Activated CD4-positive, alpha-beta T cell treated with anti-CD3 and anti-CD28 coated beads, Interleukin-2, amount 10 ng/mL, durations not matched to agents 7 days and 5 days (primary cell): ENCODE measurements around the gene ZCCHC14. TPM values are rescaled to one million over a fixed set of nuclear protein-coding genes. Genes with fewer than 3 reads are reported as not detected.
"Not testable (repeated sequence)": the region's sequence is repeated elsewhere in the genome, so short reads cannot be mapped to it uniquely, and the experiment has no call there.

Source experiments
- CTCF ChIA-PET: fragments of 350-600 bp; sonication (Branson Sonifier 250); formaldehyde crosslinking; loops from one replicate; lab custom pipeline; 2021; ENCODE audit warnings: antibody characterized with exemption; lab: Charles Lee
- POLR2A ChIA-PET: fragments of 350-600 bp; sonication (Branson Sonifier 250); formaldehyde crosslinking; loops from one replicate; lab custom pipeline; 2021; ENCODE audit warnings: antibody characterized with exemption; lab: Charles Lee
- DNase-seq: peaks from one replicate; pipeline ENCODE4 v3.0.0-alpha.2; 2020
- H3K27ac Mint-ChIP-seq: one replicate; pipeline ENCODE4 v1.8.0; 2021; ENCODE audit warnings: mild to moderate bottlenecking, moderate library complexity, mixed read lengths
- H3K27me3 Mint-ChIP-seq: one replicate; pipeline ENCODE4 v1.8.0; 2021; ENCODE audit warnings: mixed read lengths
- H3K36me3 Mint-ChIP-seq: one replicate; pipeline ENCODE4 v1.8.0; 2021; ENCODE audit warnings: low read depth, mixed read lengths
- H3K4me1 Mint-ChIP-seq: one replicate; pipeline ENCODE4 v1.8.0; 2021; ENCODE audit warnings: mixed read lengths
- H3K4me3 Mint-ChIP-seq: one replicate; pipeline ENCODE4 v1.8.0; 2021; ENCODE audit warnings: mild to moderate bottlenecking, moderate library complexity, mixed read lengths
- H3K9me3 Mint-ChIP-seq: one replicate; pipeline ENCODE4 v1.8.0; 2021; ENCODE audit warnings: mixed read lengths
- total RNA-seq, 2 experiments: library from RNA; stranded (reverse); gene quantifications; one replicate each; pipeline ENCODE4 v1.2.3, GENCODE V29; 2021

Gene ZCCHC14
- total RNA-seq, 2 experiments from 2014 or later: 7.6 to 7.9 TPM

DNA sequence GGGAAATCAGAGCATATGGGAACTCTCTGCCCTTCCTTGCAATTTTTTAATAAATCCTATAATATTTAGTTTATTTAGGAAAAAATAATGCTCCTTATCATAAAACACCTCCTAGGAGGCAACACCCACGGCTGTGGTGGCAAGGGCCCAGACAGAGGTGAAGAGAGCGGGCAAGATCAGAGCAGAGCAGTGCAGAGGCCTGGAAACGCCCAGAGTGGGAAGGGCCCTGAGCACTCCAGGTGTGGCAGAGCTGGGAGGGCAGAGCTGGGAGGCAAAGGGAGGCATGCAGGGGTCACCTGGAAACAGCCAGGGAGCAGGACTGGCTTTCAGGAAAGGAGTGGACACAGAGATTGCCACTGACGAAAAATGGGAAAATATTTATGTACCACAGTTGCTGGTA lies 126.5 kb downstream of the ZCCHC14 start:
- Mint-ChIP-seq H3K4me1 (peaks cover 38% of the 10 kb centered on the region), H3K9me3 (no peaks in the 10 kb centered on the region), H3K27ac (no peak overlapping the region), H3K36me3 (peaks cover 5% of the 10 kb centered on the region), H3K4me3 (no peak overlapping the region), H3K27me3 (no peaks in the 10 kb centered on the region)
- POLR2A ChIA-PET: no interaction called here
- CTCF ChIA-PET: interaction anchor here (1.9 kb wide), 1 partner anchor 17 kb away, joined by 5 read pairs; the partner anchor contains the start of gene FBXO31
- no peak for DNase-seq

DNA sequence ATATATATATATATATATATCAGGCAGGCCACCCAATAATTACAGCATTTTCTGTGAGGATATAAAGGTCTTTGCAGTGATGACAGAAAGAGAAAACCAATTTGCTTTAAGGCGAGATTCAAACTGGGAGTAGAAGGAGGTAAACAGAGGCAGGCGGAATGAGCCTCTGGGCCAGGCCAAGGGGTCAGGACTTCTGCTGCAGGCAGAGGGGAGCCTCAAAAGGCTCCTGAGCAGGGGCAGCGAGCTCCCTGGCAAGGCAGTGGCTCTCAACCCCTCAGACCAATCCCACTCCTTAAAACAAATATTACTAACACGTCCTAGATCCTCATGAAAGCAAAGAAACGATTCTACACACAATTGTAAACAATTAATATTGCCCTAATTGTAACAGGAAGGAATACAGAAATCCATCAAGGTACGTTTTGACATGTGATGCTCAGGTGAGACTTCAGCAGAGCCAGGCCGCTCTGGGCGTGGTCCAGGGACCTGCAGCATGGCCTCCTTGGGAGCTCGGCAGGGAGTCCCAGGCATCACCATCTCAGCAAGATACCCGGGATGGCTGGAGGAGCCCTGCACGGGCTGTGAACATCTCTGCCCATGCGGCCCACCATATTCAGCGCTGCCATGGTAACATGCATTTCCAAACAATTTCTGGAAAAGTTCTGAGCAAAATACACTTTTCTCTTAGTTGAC lies 127.7 kb downstream of the ZCCHC14 start:
- ChIA-PET CTCF (interaction anchor here (0.7 to 1.9 kb wide), 2 partner anchors 18 to 32 kb away, joined by 3 to 5 read pairs; partner anchors contain the start of gene FBXO31), POLR2A (no interaction called here)
- Mint-ChIP-seq H3K4me3 (no peak overlapping the region), H3K9me3 (no peaks in the 10 kb centered on the region), H3K27ac (peak overlapping the region; percentile 76), H3K36me3 (peaks cover 5% of the 10 kb centered on the region), H3K27me3 (no peaks in the 10 kb centered on the region), H3K4me1 (peaks cover 37% of the 10 kb centered on the region)
- DNase-seq: no peak

DNA sequence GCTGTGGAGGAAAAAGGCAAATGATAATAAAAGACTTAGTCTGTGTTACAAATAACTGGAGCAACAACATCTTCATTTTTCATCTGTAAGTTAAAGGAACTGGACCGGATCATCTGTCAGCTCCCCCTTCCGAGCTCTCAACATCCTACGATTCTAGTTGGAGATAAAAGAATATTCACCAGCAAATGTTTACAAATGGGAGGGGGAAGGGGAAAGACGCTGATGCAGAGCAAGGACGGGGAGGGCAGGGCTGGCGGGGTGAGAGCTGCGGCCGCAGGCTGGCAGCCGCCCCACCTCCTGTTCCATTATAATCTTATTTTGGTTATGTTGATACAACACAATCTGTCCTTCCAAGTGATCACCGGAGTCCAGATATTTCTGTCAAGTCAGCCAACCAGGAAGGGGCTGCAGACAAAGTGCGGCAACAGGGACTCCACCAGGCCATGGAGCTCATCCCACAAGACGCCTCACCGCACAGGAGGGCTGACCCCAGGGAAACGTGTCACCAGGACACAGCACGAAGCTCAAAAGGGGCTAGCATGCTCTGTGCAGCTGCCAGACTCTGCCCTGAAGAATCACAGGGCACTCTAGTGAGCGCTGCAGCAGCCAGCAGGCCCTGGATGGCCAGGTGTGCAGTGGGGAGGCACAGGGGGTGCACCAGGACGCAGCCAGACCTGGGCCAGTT lies 128.9 kb downstream of the ZCCHC14 start:
- POLR2A ChIA-PET: interaction anchor here (0.7 kb wide), 1 partner anchor 89 kb away, joined by 3 read pairs; no protein-coding TSS in a partner anchor

DNA sequence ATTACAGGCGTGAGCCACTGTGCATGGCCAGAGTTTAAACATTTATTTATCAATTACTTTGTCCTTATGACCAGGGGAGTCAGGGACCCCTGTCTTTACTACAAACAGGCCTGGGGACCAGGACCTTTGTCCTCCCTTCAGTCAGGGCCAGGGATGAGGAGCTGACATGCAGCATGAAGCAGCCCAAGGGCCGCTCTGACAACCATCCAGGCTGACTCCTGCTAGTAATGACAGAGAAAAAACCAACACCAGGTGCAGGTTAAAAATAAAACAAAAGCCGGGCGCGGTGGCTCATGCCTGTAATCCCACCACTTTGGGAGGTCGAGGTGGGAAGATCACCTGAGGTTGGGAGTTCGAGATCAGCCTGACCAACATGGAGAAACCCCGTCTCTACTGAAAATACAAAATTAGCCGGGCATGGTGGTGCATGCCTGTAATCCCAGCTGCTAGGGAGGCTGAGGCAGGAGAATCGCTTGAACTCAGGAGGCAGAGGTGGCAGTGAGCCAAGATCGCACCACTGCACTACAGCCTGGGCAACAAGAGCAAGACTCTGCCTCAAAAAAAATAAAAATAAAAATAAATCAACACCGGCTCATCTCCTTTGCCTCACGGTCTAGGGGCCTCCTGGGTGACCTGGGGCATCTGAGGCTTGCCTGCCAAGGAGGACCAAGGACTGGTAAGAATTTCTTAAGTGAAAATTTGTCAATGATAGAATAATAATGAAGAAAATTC lies 129.8 kb downstream of the ZCCHC14 start:
- H3K4me3 Mint-ChIP-seq, DNase-seq, CTCF ChIA-PET, H3K9me3 Mint-ChIP-seq, H3K27me3 Mint-ChIP-seq: not testable (repeated sequence)
- peaks cover 26% of the 10 kb centered on the region for H3K4me1 Mint-ChIP-seq
- peaks cover 18% of the 10 kb centered on the region for H3K36me3 Mint-ChIP-seq
- POLR2A ChIA-PET: interaction anchor here (0.7 kb wide), 1 partner anchor 90 kb away, joined by 3 read pairs; no protein-coding TSS in a partner anchor
- peak overlapping the region; percentile 42 for H3K27ac Mint-ChIP-seq

More for the DNA sequence above, 128.9 kb downstream of the ZCCHC14 start:
- Mint-ChIP-seq H3K4me1 (peaks cover 32% of the 10 kb centered on the region), H3K36me3 (peaks cover 12% of the 10 kb centered on the region), H3K27ac (peak overlapping the region; percentile 79), H3K27me3 (no peaks in the 10 kb centered on the region), H3K4me3 (peak overlapping the region; percentile 45), H3K9me3 (no peaks in the 10 kb centered on the region)
- no peak for DNase-seq
- CTCF ChIA-PET: interaction anchor here (0.6 to 0.7 kb wide), 2 partner anchors 47 to 381 kb away, joined by 3 to 5 read pairs; partner anchors contain the start of gene C16orf95

DNA sequence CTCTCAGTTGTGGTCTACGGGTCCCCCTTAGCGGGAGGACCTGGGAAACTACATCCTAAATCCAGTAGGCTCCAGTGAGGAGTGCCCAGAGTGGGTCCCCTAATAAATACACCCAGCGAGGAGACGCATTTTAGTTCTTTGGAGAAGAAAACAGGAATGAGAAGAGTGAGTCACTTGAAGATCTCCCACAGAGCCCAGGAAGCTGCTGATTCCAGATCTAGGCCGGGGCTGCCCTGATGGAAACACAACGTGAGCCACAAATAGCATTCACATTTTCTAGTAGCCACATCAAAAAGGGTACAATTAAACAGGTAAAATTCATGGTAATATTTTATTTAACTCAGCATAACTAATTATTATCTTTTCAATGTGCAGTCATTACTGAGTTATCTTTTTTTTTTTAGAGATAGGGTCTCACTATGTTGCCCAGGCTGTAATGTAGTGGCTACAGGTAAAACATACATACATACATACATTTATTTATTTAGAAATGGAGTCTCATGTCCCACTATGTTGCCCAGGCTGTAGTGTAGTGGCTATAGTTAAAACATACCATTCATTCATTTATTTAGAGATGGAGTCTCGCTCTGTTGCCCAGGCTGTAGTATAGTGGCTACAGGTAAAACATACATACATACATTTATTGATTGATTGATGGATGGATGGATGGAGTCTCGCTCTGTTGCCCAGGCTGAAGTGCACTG lies 130.8 kb downstream of the ZCCHC14 start:
- peaks cover 23% of the 10 kb centered on the region for H3K4me1 Mint-ChIP-seq
- H3K36me3 Mint-ChIP-seq: peaks cover 19% of the 10 kb centered on the region
- no peaks in the 10 kb centered on the region for H3K9me3 Mint-ChIP-seq
- ChIA-PET POLR2A (no interaction called here), CTCF (interaction anchor here (0.6 to 1.1 kb wide), 2 partner anchors 17 to 34 kb away, joined by 4 to 5 read pairs; no protein-coding TSS in a partner anchor)
- H3K4me3 Mint-ChIP-seq: no peak overlapping the region
- H3K27me3 Mint-ChIP-seq: no peaks in the 10 kb centered on the region
- DNase-seq: no peak
- H3K27ac Mint-ChIP-seq: no peak overlapping the region

DNA sequence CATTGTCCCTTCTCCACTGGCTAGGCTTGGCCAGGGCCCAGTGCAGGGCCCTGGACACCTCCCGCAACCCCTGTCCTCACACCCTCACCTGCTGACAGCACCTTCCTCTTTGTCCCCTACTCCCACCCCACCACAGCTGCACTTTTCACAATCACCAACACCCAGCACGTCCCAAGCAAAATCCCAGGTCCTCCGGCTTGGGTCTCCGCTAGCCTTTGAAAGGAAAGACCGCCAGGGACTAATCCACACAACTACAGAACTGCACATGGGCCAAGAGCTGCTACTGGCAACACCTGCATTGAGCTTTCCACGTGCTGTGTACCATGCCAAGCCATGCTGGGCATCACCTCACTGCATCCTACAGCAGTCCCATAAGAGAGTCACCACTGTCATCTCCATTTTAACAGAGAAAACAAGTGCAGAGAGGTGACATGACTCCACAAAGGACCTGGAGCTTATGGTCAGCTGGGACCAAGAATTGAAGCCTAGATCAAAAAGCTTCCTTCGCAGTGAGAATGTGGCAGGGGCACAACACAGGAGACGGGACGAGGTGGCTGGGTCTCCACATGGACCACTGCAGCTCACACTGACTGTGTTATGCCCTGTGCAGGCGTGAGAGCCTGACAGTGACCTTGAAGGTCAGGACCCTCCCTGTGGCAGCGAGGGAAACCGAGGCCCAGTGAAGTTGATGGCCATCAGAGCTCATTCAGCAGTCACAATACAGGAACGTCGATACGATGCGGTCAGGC lies 131.8 kb downstream of the ZCCHC14 start:
- ChIA-PET CTCF (interaction anchor here (0.6 to 1.4 kb wide), 4 partner anchors 13 to 35 kb away, joined by 3 to 5 read pairs (median 4); no protein-coding TSS in a partner anchor), POLR2A (no interaction called here)
- no peaks in the 10 kb centered on the region for H3K9me3 Mint-ChIP-seq
- peaks cover 18% of the 10 kb centered on the region for H3K4me1 Mint-ChIP-seq
- no peak overlapping the region for H3K27ac Mint-ChIP-seq
- no peak for DNase-seq
- no peaks in the 10 kb centered on the region for H3K27me3 Mint-ChIP-seq
- no peak overlapping the region for H3K4me3 Mint-ChIP-seq
- peaks cover 16% of the 10 kb centered on the region for H3K36me3 Mint-ChIP-seq

DNA sequence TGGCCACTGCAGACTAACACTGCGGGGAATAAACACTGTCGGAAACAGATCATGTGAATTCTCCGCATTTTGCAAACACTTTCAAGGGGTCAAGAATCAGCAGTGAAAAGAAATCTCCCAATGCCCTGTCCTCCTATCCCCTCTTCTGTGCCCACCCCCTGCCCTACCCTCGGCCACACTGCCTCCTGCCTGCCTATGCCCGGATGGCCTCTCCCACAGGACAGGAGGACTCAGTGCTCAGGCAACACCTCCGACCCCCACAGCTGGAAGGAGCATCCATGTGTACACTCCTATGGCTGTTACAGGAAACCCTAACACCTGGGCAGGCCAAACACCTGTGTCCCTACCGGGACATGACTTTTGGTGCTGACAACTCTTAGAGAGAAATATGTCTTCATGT lies 133.7 kb downstream of the ZCCHC14 start:
- POLR2A ChIA-PET: no interaction called here
- peaks cover 6% of the 10 kb centered on the region for H3K4me1 Mint-ChIP-seq
- no peak overlapping the region for H3K4me3 Mint-ChIP-seq
- no peak overlapping the region for H3K27ac Mint-ChIP-seq
- CTCF ChIA-PET: interaction anchor here (0.6 to 1.5 kb wide), 2 partner anchors 12 to 26 kb away, joined by 3 to 4 read pairs; no protein-coding TSS in a partner anchor
- H3K9me3 Mint-ChIP-seq: no peaks in the 10 kb centered on the region
- peaks cover 16% of the 10 kb centered on the region for H3K36me3 Mint-ChIP-seq
- no peaks in the 10 kb centered on the region for H3K27me3 Mint-ChIP-seq
- no peak for DNase-seq

DNA sequence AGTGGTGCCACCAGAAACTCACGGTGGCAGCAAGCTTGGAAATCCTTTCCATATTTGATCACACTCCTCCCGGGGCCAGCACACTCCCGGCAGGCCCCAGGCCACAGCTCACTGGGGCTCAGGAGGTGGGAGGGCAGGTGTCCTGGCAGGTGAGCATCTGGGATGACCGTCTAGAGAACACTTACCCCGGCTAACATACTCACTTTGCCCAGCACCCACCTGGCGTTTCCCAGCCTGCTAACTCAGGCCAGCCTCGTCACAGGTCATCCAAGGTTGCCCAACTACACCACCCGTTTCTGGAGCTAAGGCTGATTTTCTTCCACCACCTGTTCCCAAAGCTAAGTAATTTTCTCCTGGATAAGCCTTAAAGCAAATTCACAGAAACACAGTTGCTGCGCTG lies 134.1 kb downstream of the ZCCHC14 start:
- POLR2A ChIA-PET: no interaction called here
- peaks cover 16% of the 10 kb centered on the region for H3K36me3 Mint-ChIP-seq
- CTCF ChIA-PET: interaction anchor here (1.5 kb wide), 1 partner anchor 26 kb away, joined by 4 read pairs; no protein-coding TSS in a partner anchor
- H3K4me1 Mint-ChIP-seq: peaks cover 3% of the 10 kb centered on the region
- no peaks in the 10 kb centered on the region for H3K9me3 Mint-ChIP-seq
- H3K27me3 Mint-ChIP-seq: no peaks in the 10 kb centered on the region
- no peak overlapping the region for H3K4me3 Mint-ChIP-seq
- no peak overlapping the region for H3K27ac Mint-ChIP-seq
- no peak for DNase-seq

DNA sequence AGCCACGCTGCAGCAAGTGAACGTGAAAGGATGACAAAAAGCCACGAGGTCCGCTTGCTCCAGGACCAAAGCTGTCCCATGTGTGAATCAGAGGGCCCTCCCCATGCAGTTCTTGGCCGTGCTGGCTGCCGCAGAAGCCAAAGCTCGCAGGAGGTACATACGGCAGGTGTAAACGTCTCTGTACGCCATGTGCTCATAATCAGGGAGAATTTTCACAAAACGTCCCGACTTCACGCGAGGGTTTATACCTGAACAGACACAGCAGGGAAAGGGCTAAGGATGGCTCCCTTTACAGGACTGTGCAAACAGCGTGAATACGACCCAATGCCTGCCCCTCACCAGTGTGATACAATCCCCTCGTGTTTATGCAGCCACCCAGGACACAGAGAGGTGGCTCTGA lies 134.6 kb downstream of the ZCCHC14 start:
- no peaks in the 10 kb centered on the region for H3K27me3 Mint-ChIP-seq
- CTCF ChIA-PET: interaction anchor here (0.6 to 1.5 kb wide), 2 partner anchors 26 to 65 kb away, joined by 4 to 5 read pairs; no protein-coding TSS in a partner anchor
- no peak overlapping the region for H3K4me3 Mint-ChIP-seq
- H3K36me3 Mint-ChIP-seq: peaks cover 14% of the 10 kb centered on the region
- POLR2A ChIA-PET: no interaction called here
- H3K27ac Mint-ChIP-seq: no peak overlapping the region
- DNase-seq: no peak
- H3K4me1 Mint-ChIP-seq: no peaks in the 10 kb centered on the region
- no peaks in the 10 kb centered on the region for H3K9me3 Mint-ChIP-seq

DNA sequence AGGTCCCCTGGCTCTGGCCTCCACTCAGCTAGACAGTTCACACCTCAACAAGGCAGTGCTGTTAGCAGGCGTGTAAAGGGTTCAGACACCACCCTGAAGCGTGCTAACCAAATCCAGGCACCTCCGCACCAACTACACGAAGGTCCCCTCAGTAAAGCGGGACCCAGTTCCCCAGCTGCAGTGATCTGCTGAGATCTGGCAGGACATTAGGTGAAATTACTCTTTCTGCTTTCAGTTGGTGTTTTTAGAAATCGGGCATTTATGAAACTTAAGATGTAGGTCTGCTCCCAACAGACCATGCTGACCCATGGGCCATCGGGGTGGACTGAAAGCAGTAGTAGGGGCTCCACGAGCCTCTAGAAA lies 136.4 kb downstream of the ZCCHC14 start:
- Mint-ChIP-seq H3K36me3 (peaks cover 14% of the 10 kb centered on the region), H3K27ac (no peak overlapping the region), H3K27me3 (no peaks in the 10 kb centered on the region), H3K4me1 (no peaks in the 10 kb centered on the region), H3K9me3 (no peaks in the 10 kb centered on the region), H3K4me3 (no peak overlapping the region)
- ChIA-PET POLR2A (interaction anchor here (0.5 kb wide), 1 partner anchor 13 kb away, joined by 3 read pairs; no protein-coding TSS in a partner anchor), CTCF (interaction anchor here (0.9 to 1.1 kb wide), 2 partner anchors 25 kb away, joined by 3 read pairs; no protein-coding TSS in a partner anchor)
- no peak for DNase-seq
